Left ventricle myocardium inferior (tissue), 1 donor: ENCODE results near the gene GFER. TPM values are rescaled to one million over a fixed set of nuclear protein-coding genes. Genes with fewer than 3 reads are reported as not detected.

Experiments used
- DNase-seq: peaks from one replicate; pipeline ENCODE4 v3.0.0-alpha.2; 2020
- H3K27ac ChIP-seq: fragments of 200-600 bp; replicated peaks from 2 replicates; pipeline ENCODE4 v1.8.0; 2021
- H3K27me3 ChIP-seq: fragments of 200-600 bp; 2 replicates; pipeline ENCODE4 v1.8.0; 2021; ENCODE audit warnings: low read depth
- H3K36me3 ChIP-seq: fragments of 200-600 bp; 2 replicates; pipeline ENCODE4 v1.8.0; 2021
- H3K4me1 ChIP-seq: fragments of 200-600 bp; 2 replicates; pipeline ENCODE4 v1.8.0; 2021
- H3K4me3 ChIP-seq: fragments of 200-600 bp; 2 replicates; pipeline ENCODE4 v1.8.0; 2021; ENCODE audit warnings: mild to moderate bottlenecking, moderate library complexity
- H3K9me3 ChIP-seq: fragments of 200-600 bp; replicated peaks from 2 replicates; pipeline ENCODE4 v1.8.0; 2021
- intact Hi-C: fragments of 100-400 bp; cut with micrococcal nuclease; formaldehyde crosslinking; loops from one replicate; pipeline ENCODE4 v1.11.0; 2022
- total RNA-seq: library from RNA; stranded (reverse); fragmentation: NEBNext Ultra II Directional; extraction: Animal tissue kit (Norgen Biotek cat#: 25700); gene quantifications from one replicate; pipeline ENCODE4 v1.2.1, GENCODE V29; 2021
- TF ChIP-seq, protein P1 (sequence below): fragments of 200-600 bp; IDR thresholded peaks from 2 replicates; pipeline ENCODE4 v1.8.0; 2021; ENCODE audit warnings: antibody characterized with exemption, mild to moderate bottlenecking, borderline replicate concordance
- donor health status: DM: no; HTN: yes; CAD: no; lungs with severe emphysema.

GFER gene
- total RNA-seq, 1 donor from 2014 or later: 23.3 TPM

DNA sequence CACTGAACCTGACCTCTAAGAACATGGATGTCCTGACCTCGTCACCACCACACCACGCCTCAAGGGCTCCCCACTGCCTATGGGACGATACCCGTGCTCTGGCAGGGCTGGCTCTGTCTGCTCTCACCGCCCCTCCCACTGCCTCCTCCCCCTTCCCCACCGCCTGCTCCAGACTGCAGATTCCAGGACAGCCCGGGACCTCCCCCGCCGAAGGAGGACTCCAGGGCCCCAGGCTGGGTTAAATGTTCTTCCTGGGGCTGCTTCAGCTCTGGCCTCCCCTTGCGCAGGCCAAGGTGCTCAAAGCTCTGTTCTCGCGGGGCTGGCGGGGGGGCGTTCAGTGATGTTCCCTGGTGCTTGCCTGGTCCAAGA, 38.7 kb downstream of the GFER start:
- DNase-seq: no peak
- TF ChIP-seq, protein P1, sequence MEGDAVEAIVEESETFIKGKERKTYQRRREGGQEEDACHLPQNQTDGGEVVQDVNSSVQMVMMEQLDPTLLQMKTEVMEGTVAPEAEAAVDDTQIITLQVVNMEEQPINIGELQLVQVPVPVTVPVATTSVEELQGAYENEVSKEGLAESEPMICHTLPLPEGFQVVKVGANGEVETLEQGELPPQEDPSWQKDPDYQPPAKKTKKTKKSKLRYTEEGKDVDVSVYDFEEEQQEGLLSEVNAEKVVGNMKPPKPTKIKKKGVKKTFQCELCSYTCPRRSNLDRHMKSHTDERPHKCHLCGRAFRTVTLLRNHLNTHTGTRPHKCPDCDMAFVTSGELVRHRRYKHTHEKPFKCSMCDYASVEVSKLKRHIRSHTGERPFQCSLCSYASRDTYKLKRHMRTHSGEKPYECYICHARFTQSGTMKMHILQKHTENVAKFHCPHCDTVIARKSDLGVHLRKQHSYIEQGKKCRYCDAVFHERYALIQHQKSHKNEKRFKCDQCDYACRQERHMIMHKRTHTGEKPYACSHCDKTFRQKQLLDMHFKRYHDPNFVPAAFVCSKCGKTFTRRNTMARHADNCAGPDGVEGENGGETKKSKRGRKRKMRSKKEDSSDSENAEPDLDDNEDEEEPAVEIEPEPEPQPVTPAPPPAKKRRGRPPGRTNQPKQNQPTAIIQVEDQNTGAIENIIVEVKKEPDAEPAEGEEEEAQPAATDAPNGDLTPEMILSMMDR: no peak
- no peaks in the 10 kb centered on the region for H3K9me3 ChIP-seq
- H3K27ac ChIP-seq: peak overlapping the region; percentile 98
- intact Hi-C loops: loop anchor here (10.0 kb wide), 1 partner anchor 122 kb away; the partner anchor contains the start of gene RAB26
- H3K27me3 ChIP-seq: peaks cover 50% of the 10 kb centered on the region
- peak overlapping the region; percentile 60 for H3K4me3 ChIP-seq
- H3K36me3 ChIP-seq: no peaks in the 10 kb centered on the region
- peaks cover 64% of the 10 kb centered on the region for H3K4me1 ChIP-seq

DNA sequence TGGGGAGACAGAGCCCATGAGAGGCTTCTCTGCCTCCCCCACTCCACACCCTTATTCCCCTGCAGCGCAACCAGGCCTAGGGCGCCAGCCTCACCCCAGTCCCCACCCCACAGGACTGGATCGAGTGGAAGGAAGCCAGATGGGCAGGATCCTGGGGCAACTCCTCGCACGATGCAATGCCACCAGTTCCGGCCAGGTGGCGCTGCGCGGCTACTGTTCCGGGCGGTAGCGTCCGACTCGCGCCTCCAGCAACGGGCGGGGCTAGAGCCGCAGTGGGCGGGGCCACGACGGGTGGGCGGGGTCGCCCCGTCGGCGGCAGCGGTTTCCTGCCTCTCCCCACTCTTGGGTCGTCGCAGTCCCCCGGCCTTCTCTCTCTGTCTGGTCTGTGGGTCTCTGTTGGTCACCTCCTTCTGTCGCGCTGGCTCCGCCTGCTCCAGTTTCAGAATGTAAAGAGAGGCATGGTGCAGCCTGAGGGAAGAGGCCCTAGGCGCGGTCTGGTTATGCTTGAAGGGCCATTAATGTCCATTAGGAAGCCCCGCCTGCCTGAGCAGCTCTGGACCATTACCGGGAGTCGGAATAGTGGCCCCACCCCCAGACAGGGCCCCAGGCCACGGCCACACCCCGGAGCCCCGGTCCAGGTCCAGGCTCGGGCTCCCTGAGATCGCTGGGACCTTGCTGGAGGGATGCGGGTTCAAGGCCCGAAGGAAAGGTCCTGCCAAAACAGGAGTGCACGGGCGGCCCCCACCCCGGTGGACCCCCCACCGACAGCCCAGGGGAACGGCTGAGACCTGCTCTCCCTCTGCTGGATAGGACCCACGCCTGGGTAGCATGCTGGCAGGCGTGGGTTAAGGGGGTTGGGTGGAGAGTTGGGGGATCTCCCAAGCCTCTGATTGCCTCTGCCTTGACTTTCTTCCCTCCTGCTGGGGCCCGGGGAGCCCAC, 39.4 kb downstream of the GFER start:
- Histone ChIP-seq H3K4me1 (peaks cover 70% of the 10 kb centered on the region), H3K27me3 (peaks cover 44% of the 10 kb centered on the region), H3K27ac (peak overlapping the region; percentile 98), H3K9me3 (no peaks in the 10 kb centered on the region), H3K4me3 (peak overlapping the region; percentile 60), H3K36me3 (no peaks in the 10 kb centered on the region)
- intact Hi-C loops: loop anchor here (10.0 kb wide), 1 partner anchor 121 kb away; the partner anchor contains the start of gene RAB26
- peak; percentile 94 for DNase-seq
- TF ChIP-seq, protein P1: peak; percentile 97

DNA sequence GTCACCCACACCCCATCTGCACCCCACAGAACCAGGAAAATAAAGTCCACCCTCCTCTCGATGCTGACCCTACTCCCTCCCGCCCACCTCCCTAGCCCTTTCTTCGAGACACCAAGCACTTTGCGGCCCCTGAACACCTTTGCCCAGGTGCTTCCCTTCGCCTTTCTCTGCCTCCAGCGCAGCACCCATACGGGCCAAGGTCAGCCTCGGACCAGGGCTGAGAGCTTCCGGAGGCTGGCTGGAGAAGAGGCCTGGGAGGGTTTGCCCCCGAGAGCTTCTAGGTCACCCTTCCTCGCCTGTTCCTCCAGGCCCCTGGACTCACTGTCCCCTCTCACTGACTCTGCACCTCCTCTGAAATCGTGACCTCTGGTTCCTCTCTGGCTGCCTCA, 40.0 kb downstream of the GFER start:
- Histone ChIP-seq H3K4me3 (peak overlapping the region; percentile 60), H3K36me3 (no peaks in the 10 kb centered on the region), H3K4me1 (peaks cover 77% of the 10 kb centered on the region), H3K9me3 (no peaks in the 10 kb centered on the region), H3K27ac (peak overlapping the region; percentile 98), H3K27me3 (peaks cover 37% of the 10 kb centered on the region)
- intact Hi-C loops: loop anchor here (10.0 kb wide), 1 partner anchor 121 kb away; the partner anchor contains the start of gene RAB26
- TF ChIP-seq, protein P1: no peak
- DNase-seq: peak; percentile 17

DNA sequence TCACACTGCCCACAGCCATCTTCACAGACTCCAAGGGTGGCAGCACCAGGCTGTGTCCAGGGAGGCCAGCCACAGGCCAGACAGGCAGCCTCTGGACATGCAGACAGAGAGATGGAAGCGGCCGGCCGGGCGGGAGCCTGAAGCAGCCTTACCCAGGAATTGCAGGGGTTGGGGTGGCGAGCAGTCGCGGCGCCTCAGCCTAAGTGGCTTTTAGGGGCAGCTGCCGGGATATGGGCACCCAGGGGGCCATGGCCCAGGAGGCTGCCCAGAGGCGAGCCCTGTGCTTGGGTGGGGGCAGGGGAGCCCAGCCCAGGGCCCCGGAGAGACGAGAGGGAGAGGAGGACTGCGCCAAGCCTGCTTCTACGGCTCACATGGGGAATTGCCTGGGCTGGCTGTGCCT, 41.3 kb downstream of the GFER start:
- no peaks in the 10 kb centered on the region for H3K9me3 ChIP-seq
- peak; percentile 14 for DNase-seq
- peaks cover 25% of the 10 kb centered on the region for H3K27me3 ChIP-seq
- intact Hi-C loops: loop anchor here (10.0 kb wide), 1 partner anchor 120 kb away; the partner anchor contains the start of gene RAB26
- peak overlapping the region; percentile 91 for H3K4me3 ChIP-seq
- H3K36me3 ChIP-seq: peaks cover 7% of the 10 kb centered on the region
- H3K27ac ChIP-seq: peak overlapping the region; percentile 98
- TF ChIP-seq, protein P1: no peak
- H3K4me1 ChIP-seq: peaks cover 80% of the 10 kb centered on the region

DNA sequence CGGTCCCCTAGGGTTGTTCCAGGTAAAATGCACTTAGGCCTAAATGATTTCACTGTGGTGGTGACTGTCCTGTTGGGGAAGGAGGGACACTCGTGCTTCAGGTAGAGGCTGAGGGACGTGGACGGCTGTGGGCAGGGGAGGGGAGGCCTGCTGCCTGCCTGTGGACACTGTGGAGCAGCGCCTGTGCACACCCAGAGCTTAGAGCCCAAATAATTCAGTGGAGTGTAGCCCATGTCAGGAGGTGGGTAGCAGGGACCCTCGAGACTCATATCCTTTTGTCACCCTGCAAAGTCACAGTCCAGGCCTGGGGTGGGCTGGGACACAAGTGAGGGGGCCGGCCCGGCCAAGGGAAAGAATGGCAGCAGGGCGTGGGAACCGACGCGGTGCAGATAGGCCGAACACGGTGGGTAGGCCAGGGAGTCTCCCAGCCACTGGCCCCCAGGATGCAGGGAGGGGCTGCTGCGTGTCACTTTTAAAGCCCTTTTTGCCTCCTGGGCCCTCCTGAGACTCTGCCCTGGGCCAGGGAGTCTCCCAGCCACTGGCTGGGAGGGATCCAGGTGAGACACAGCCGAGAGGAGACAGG, 42.0 kb downstream of the GFER start:
- intact Hi-C loops: loop anchor here (10.0 kb wide), 1 partner anchor 119 kb away; the partner anchor contains the start of gene RAB26
- peak overlapping the region; percentile 98 for H3K27ac ChIP-seq

More for the DNA sequence above, 42.0 kb downstream of the GFER start:
- peak overlapping the region; percentile 91 for H3K4me3 ChIP-seq
- no peaks in the 10 kb centered on the region for H3K9me3 ChIP-seq
- peaks cover 74% of the 10 kb centered on the region for H3K4me1 ChIP-seq
- H3K27me3 ChIP-seq: peaks cover 17% of the 10 kb centered on the region
- no peak for DNase-seq
- TF ChIP-seq, protein P1: no peak
- H3K36me3 ChIP-seq: peaks cover 12% of the 10 kb centered on the region
